HepG2 (cell line): ENCODE data around the gene POLRMT. TPM values are rescaled to one million over a fixed set of nuclear protein-coding genes. Genes with fewer than 3 reads are reported as not detected.

Source experiments
- AKAP8 ChIP-seq: sonication (generic); formaldehyde crosslinking; IDR thresholded peaks from 2 replicates; pipeline ENCODE4 v1.5.1; 2020; ENCODE audit warnings: mild to moderate bottlenecking, missing genetic modification reagents
- ATF1 ChIP-seq: IDR thresholded peaks from 2 replicates; pipeline ENCODE4 v1.6.1; 2016; ENCODE audit warnings: mild to moderate bottlenecking, control low read depth
- CCDC6 ChIP-seq: sonication (generic); formaldehyde crosslinking; IDR thresholded peaks from 2 replicates; pipeline ENCODE4 v1.8.1; 2022; ENCODE audit warnings: mild to moderate bottlenecking, missing genetic modification reagents, moderate library complexity
- ESRRA ChIP-seq: sonication (generic); formaldehyde crosslinking; IDR thresholded peaks from 2 replicates; pipeline ENCODE4 v1.5.1; 2020; ENCODE audit warnings: mild to moderate bottlenecking, low read depth, missing genetic modification reagents
- GTF3A ChIP-seq: sonication (generic); formaldehyde crosslinking; conservative IDR thresholded peaks from 2 replicates; pipeline ENCODE4 v1.4.0; 2020; ENCODE audit warnings: mild to moderate bottlenecking, missing genetic modification reagents
- HNRNPL ChIP-seq: fragments of 200-400 bp; formaldehyde crosslinking; IDR thresholded peaks from 2 replicates; pipeline ENCODE4 v1.6.1; 2017; ENCODE audit warnings: mild to moderate bottlenecking, low read depth, low read length
- HNRNPUL1 ChIP-seq: fragments of 200-400 bp; formaldehyde crosslinking; IDR thresholded peaks from 2 replicates; pipeline ENCODE4 v1.6.1; 2017; ENCODE audit warnings: low read depth, mild to moderate bottlenecking, low read length, moderate library complexity
- KLF12 ChIP-seq: sonication (generic); formaldehyde crosslinking; IDR thresholded peaks from 2 replicates; pipeline ENCODE4 v1.4.0; 2020; ENCODE audit warnings: missing genetic modification reagents, borderline replicate concordance
- MAX ChIP-seq: IDR thresholded peaks from 2 replicates; pipeline ENCODE4 v1.6.1; 2012; ENCODE audit warnings: inconsistent platforms
- REXO4 ChIP-seq: sonication (generic); formaldehyde crosslinking; IDR thresholded peaks from 2 replicates; pipeline ENCODE4 v1.8.0; 2022; ENCODE audit warnings: missing genetic modification reagents, mild to moderate bottlenecking, borderline replicate concordance
- RXRB ChIP-seq: IDR thresholded peaks from 2 replicates; pipeline ENCODE4 v1.6.1; 2016; ENCODE audit warnings: borderline replicate concordance, missing genetic modification reagents, missing compliant biosample characterization
- SATB2 ChIP-seq: sonication (generic); formaldehyde crosslinking; IDR thresholded peaks from 2 replicates; pipeline ENCODE4 v1.5.0; 2020; ENCODE audit warnings: missing genetic modification reagents
- SMARCE1 ChIP-seq: fragments of 450-650 bp; IDR thresholded peaks from 2 replicates; pipeline ENCODE4 v1.6.1; 2017; ENCODE audit warnings: borderline replicate concordance
- ZNF12 ChIP-seq: sonication (generic); formaldehyde crosslinking; IDR thresholded peaks from 2 replicates; pipeline ENCODE4 v1.5.0; 2020; ENCODE audit warnings: missing genetic modification reagents
- ZNF292 ChIP-seq: sonication (generic); formaldehyde crosslinking; IDR thresholded peaks from 2 replicates; pipeline ENCODE4 v1.8.1; 2022; ENCODE audit warnings: mild to moderate bottlenecking, low read depth, missing genetic modification reagents, borderline replicate concordance
- ZNF446 ChIP-seq: sonication (generic); formaldehyde crosslinking; IDR thresholded peaks from 2 replicates; pipeline ENCODE4 v1.5.0; 2020; ENCODE audit warnings: mild to moderate bottlenecking, missing genetic modification reagents
- ZNF609 ChIP-seq: sonication (generic); formaldehyde crosslinking; IDR thresholded peaks from 2 replicates; pipeline ENCODE4 v1.4.0; 2020; ENCODE audit warnings: mild to moderate bottlenecking, missing genetic modification reagents, borderline replicate concordance
- ZNF629 ChIP-seq: sonication (generic); formaldehyde crosslinking; conservative IDR thresholded peaks from 2 replicates; pipeline ENCODE4 v1.5.0; 2020; ENCODE audit warnings: missing genetic modification reagents
- polyA plus RNA-seq, 8 experiments: library from polyadenylated mRNA; depleted of rRNA in 3 of 8; stranded (reverse) in 7 of 8; unstranded in 1 of 8; fragments of >200 nt; fragmentation: Illumina TruSeq in 4 of 8; extraction: Trizol in 4 of 8; gene quantifications; 2 replicates each; pipeline versions ENCODE4 v1.2.1 to v1.2.3, GENCODE V29; 2011 to 2016; ENCODE audit warnings: low read depth in 4 of 8, missing spikeins in 1 of 8, mixed read lengths in 1 of 8; ENCODE audit not compliant: insufficient read depth in 1 of 8
- total RNA-seq, 5 experiments: library from RNA; depleted of rRNA; stranded (reverse); fragments of >200 nt; fragmentation: Illumina TruSeq; extraction: Trizol; gene quantifications; 2 replicates each; pipeline ENCODE4 v1.2.3, GENCODE V29; 2016; ENCODE audit warnings: low read depth in 1 of 5
- TF ChIP-seq, protein P1 (sequence below): sonication (generic); formaldehyde crosslinking; IDR thresholded peaks from 2 replicates; pipeline ENCODE4 v1.5.1; 2020; ENCODE audit warnings: missing genetic modification reagents, mild to moderate bottlenecking, borderline replicate concordance
- TF ChIP-seq, protein P2 (sequence below): sonication (generic); formaldehyde crosslinking; IDR thresholded peaks from 2 replicates; pipeline ENCODE4 v1.5.0; 2020; ENCODE audit warnings: mild to moderate bottlenecking, missing genetic modification reagents

Gene POLRMT
- total and polyA plus RNA-seq, 2 of the 13 experiments (the other 11 are each of a cell fraction or from before 2014, with no cell fraction given) = 78.0 to 101 TPM

GRCh38 chr19:633068-633785, at the start of gene POLRMT (continued):
- TF ChIP-seq, protein P1, sequence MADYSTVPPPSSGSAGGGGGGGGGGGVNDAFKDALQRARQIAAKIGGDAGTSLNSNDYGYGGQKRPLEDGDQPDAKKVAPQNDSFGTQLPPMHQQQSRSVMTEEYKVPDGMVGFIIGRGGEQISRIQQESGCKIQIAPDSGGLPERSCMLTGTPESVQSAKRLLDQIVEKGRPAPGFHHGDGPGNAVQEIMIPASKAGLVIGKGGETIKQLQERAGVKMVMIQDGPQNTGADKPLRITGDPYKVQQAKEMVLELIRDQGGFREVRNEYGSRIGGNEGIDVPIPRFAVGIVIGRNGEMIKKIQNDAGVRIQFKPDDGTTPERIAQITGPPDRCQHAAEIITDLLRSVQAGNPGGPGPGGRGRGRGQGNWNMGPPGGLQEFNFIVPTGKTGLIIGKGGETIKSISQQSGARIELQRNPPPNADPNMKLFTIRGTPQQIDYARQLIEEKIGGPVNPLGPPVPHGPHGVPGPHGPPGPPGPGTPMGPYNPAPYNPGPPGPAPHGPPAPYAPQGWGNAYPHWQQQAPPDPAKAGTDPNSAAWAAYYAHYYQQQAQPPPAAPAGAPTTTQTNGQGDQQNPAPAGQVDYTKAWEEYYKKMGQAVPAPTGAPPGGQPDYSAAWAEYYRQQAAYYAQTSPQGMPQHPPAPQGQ (CRISPR knock-in tag) = no peak
- TF ChIP-seq HNRNPL = no peak
- peak; percentile 87 for TF ChIP-seq MAX
- no peak for TF ChIP-seq GTF3A
- TF ChIP-seq AKAP8 (CRISPR knock-in tag) = no peak
- TF ChIP-seq, protein P2, sequence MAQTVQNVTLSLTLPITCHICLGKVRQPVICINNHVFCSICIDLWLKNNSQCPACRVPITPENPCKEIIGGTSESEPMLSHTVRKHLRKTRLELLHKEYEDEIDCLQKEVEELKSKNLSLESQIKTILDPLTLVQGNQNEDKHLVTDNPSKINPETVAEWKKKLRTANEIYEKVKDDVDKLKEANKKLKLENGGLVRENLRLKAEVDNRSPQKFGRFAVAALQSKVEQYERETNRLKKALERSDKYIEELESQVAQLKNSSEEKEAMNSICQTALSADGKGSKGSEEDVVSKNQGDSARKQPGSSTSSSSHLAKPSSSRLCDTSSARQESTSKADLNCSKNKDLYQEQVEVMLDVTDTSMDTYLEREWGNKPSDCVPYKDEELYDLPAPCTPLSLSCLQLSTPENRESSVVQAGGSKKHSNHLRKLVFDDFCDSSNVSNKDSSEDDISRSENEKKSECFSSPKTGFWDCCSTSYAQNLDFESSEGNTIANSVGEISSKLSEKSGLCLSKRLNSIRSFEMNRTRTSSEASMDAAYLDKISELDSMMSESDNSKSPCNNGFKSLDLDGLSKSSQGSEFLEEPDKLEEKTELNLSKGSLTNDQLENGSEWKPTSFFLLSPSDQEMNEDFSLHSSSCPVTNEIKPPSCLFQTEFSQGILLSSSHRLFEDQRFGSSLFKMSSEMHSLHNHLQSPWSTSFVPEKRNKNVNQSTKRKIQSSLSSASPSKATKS = no peak
- 0 out of 2 replicates have a peak, but pooled peaks have one; percentile 20 for TF ChIP-seq ZNF446 (CRISPR knock-in tag)
- no peak for TF ChIP-seq ZNF12 (CRISPR knock-in tag)
- no peak for TF ChIP-seq ATF1 (CRISPR knock-in tag)
- peak; percentile 80 for TF ChIP-seq KLF12 (CRISPR knock-in tag)
- no peak for TF ChIP-seq REXO4 (CRISPR knock-in tag)
- no peak for TF ChIP-seq HNRNPUL1
- TF ChIP-seq RXRB (CRISPR knock-in tag) = no peak
- no peak for TF ChIP-seq SMARCE1
- peak; percentile 52; the same call in 1 of the 2 replicates for TF ChIP-seq SATB2
- TF ChIP-seq ZNF629 (CRISPR knock-in tag) = 0 out of 2 replicates have a peak, but pooled peaks have one; percentile 12
- no peak for TF ChIP-seq ZNF292 (CRISPR knock-in tag)
- TF ChIP-seq ESRRA = 0 out of 2 replicates have a peak, but pooled peaks have one; percentile 21
- 0 out of 2 replicates have a peak, but pooled peaks have one; percentile 18 for TF ChIP-seq ZNF609 (CRISPR knock-in tag)
- no peak for TF ChIP-seq CCDC6 (CRISPR knock-in tag)
